ENCODE data around the gene TNFSF13B.
"Not testable (repeated sequence)": the region's sequence is repeated elsewhere in the genome, so short reads cannot be mapped to it uniquely, and the experiment has no call there.

TNFSF13B gene

DNA sequence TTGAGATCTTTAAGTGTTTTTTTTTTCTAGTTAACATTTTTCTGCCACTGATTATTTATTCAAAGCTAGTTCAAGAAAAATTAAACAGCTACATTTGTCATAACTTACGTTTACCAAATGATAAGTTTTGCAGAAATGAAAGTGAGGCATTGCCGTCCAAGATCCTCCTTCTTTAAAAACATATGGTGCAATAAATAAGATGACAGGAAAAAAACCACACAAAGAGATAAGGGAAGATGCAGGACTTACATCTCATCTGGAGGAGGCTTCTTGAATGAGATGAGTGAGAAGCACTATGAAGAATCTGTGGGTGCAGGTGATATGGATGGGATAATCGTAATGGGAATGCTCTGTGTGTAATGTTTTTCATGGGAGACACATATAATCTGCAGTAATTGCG is 12.4 kb downstream of the TNFSF13B start:
- no peak for DNase-seq

DNA sequence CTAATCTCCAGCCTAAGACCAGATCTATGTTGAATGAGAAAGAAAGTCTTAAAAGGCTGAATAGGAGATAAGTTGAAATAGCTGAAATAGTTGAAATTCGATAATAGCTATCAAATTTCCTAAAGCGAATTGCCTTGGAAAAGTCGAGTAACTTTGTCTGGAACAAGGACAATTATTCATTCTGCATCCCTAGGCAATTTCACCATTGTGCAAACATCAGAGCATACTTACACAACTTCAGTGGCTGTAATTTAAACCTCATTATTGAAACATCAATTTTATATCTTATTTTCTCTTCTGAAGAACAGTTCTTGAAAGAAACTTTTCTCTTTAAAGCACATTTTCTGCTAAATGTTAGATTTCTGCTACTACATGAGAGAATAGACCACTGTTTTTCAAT is 13.6 kb downstream of the TNFSF13B start:
- DNase-seq: no peak

DNA sequence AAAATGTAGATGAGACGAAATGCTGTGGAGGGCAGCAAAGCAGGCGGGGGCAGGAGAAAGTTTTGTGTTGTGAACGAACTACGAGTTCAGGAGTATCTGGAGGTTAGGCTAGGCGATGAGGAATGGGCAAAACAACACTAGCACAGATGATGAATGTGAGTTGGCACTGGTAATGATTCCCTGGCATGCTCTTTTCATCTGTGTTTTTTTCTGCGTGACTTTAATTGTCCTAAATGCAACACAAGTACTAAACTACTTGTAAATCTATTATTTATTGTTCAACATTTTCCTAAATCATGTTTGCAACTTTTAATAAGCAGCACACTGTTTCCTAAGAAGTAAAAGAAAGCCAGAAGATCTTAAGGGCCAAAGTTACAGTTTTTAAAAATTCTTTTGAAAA is 19.2 kb downstream of the TNFSF13B start:
- no peak for DNase-seq

DNA sequence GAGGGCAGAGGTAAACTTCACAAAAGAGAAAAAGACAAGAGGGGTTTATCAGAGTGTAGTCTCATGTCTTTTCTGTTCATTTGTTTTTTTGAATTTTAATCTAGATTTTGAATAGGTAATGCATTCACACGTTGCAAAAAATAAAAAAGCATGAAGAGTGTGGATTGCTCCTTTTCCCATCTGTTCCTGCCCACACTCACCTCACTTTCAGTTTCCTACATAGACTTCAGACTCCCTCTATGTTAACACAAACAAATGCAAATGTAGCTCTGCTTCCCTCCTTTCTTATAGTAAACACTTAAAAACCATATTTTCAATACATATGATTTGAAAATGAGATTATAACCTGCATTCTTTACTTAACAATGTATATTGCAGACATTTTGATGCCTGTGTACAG is 20.3 kb downstream of the TNFSF13B start:
- no peak for DNase-seq

DNA sequence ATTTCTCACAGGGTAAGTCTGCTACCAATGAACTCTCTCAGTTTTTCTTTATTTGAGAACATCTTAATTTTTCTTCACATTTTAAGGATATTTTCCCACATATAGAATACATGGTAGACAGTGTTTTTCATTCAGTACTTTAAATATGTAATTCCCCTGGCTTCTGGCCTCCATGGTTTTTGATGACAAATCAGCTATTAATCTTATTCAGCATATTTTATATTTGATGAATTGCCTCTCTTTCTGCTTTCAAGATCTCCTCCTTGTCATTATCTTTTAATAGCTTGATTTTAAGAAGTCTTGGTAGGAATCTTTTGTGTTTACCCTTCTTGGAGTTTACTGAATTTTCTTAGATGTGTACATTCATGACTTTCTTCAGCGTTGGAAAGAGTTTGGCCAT is 27.6 kb downstream of the TNFSF13B start:
- no peak for DNase-seq

DNA sequence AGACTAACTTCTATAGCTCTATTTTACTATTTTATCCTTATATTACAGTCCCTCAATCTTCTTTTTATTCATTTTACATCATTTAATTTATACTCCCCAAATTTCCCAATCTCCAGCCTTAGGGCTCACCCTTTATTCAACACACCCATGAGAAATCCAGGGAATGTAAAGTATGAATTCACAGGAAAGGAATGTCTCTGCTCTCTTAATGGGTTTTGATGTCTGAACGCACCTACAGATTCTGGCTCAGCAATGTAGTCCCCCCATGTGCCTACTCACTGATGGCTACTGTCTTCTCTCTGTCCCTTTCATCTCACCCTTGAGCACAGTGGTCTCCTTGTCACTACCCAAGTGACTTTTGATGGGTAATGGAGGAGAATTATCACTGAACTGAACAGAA is 32.8 kb downstream of the TNFSF13B start:
- no peak for DNase-seq

DNA sequence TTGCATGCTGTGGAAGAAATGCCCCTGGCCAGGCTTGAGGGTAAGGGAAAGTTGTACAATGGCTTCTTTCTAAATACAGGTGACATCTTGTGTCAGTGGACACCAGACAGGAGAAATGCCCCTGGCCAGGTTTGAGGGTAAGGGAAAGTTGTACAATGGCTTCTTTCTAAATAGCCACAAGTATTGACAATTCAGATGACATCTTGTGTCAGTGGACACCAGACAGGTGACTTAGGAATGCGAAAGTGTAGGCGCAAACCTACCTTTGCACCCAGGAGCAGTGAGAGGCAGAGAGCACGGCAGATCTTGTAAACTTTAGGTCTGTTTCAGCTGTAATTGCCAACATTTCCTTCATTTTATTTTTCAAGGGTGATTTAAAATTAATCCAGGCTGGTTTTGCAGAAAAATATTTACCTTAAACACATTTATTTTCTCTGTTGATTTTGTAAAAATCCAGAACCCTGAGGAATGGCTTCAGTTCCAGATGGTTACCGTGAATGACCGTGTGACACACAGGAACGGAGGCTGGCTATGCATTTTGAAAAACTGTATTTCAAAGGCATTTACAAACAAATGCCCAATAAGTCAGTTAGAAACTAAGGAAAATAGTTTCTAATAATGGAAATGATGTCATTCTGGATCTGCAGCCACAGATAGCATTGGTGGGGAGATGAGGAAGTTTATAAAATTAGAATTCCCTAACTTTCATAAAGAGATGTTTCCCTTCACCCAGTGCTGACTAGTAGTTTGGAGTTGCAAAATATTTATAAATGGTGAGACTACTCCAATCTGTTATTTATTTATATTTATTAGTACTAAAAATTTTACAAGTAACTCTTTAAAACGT is 34.9 kb downstream of the TNFSF13B start:
- no peak for DNase-seq

DNA sequence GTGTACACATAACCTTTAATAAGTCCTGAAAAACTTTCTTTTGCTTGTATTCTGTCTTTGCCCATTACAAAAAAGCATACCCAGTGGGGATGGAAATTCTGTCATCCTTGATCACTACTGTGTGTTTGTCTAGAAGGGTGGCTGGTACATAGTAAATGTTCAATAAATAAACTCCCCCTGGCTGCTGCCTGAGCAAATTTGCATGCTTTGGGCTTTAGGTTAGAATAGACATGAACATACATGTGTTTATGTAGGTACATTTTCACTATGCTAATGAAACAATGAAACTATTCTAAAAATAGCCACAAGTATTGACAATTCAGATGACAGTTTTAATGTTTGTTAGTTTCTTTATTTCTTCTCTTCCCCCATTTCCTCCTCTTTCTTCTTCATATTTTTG is 36.1 kb downstream of the TNFSF13B start:
- no peak for DNase-seq

DNA sequence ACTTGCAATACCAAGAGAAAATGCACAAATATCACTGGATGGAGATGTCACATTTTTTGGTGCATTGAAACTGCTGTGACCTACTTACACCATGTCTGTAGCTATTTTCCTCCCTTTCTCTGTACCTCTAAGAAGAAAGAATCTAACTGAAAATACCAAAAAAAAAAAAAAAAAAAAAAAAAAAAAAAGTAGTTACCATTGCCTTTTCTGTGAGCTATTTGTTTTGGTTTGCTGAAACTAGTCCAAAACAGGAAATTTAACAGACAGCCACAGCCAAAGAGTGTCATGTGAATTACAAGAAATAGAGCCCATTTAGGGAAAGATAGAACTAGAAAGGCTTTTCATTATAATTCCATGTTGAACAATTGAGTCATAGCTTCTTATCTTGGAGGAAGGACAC is 37.3 kb downstream of the TNFSF13B start:
- no peak for DNase-seq

DNA sequence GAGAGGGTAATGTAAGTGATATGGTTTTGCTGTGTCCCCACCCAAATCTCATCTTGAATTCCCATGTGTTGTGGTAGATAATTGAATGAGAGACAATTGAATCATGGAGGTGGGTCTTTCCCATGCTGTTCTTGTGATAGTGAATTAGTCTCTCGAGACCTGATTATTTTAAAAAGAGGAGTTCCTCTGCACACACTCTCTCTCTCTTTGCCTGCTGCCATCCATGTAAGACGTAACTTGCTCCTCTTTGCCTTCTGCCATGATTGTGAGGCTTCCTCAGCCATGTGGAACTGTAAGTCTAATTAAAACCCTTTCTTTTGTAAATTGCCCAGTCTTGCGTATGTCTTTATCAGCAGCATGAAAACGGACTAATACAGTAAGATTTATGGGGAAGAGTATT is 42.1 kb downstream of the TNFSF13B start:
- DNase-seq: not testable (repeated sequence)

DNA sequence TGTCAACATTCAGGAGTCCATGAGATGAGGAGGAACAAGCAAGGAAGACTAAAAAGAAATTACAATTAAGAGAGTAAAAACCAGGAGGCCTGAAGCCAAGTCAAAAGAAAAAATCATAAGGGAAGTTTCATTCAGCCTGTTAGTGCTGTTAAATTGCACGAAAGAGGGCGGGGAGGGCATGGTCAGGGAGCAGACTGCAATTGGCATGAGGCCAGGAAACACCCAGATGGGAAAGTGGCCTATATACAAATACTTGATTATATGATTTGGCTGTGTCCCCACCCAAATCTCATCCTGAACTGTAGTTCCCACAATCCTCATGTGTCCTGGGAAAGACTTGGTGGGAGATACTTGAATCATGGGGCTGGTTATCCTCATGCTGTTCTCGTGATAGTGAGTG is 43.9 kb downstream of the TNFSF13B start:
- DNase-seq: no peak

DNA sequence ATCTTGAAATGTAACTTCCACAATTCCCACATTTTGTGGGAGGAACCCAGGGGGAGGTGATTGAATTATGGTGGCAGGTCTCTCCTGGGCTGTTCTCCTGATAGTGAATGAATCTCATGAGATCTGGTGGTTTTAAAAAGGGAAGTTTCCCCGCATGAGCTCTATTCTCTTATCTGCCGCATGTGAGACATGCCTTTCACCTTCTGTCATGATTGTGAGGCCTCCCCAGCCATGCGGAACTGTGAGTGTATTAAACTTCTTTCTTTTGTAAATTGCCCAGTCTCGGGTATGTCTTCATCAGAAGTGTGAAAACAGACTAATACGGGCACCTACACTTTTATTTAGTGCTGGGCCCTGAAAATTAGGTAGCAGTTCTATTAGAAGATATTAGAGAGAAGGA is 45.8 kb downstream of the TNFSF13B start:
- DNase-seq: no peak

DNA sequence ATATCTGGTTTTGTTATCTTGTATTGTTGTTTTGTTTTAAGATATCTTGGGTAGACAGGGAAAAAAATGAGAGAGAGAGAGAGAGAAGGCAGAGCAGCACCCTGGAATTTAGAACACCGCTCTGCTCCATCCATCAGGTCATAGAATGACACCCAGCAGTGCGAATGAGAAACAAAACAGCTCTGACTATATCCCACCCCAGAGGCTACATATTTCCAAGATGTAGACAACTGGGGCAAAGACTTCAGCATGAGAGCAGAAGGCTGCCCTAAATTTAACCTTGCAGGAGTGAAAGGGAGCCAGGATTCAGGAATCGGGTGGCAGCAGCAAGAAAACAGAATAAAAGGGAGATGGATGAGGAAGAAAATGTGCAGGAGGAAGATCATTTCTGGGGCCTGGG is 46.5 kb downstream of the TNFSF13B start:
- no peak for DNase-seq

DNA sequence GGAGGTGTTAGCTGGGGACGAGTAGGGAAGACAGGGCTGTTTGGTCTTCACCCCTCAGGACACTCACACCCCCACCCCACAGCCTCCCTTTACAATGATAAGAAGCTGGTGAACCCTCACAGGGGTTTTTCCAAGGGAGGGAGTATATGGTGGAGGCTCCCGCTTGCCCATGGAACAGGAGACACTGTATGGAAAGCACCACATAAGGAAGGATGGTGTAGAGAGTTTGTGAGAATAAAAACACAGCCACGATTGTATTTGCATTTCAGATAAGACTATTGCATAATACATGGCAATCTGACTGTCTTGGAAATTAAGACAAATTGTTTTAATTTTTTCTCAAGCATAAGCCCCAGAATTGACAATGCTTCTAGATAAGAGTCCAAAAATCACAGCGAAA is 46.9 kb downstream of the TNFSF13B start:
- no peak for DNase-seq

DNA sequence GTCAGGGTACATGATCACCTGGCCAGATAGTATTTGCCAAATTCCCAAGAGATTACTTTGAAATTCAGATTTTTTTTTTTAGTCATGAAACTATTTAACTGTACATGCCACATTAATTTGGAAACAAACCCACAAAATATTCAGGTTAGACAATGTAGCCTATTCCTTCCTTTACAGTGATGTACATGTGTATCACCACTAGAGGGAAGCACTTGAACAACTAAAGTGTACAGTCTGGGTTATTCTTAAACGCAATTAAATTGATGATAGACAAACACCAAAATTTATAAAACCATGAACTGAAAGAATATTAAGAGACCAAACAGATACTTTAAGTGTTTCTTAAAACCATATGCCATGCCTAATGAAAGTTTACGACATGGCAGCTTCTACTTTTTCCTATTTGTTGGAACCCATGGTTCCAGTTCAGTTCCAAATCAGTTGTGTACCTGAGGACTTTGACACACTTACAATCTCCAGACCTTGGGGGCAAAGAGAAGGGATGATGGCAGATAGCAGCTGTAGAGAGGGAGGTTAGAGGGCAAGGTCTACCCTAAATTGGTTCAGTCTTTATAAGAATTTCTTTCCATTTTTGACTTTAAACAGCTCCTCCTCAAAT is 52.8 kb downstream of the TNFSF13B start:
- DNase-seq: peak; percentile 38

DNA sequence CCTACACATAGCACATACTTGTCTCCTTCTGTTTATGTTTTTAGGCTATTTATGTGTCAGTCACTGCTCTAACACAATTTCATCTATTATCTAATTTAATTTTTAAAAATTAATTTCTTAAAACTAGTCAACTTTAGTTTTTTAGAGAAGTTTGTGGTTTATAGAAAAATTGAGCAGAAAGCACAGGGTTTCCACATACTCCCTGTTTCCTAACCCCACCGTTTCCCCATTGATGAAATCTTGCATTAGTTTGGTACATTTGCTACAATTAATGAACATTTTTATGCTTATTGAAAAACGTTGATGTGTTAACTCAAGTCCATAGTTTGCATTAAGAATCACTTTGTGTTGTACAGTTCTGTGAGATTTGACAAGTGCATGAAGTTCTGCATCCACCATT is 53.5 kb downstream of the TNFSF13B start:
- no peak for DNase-seq

DNA sequence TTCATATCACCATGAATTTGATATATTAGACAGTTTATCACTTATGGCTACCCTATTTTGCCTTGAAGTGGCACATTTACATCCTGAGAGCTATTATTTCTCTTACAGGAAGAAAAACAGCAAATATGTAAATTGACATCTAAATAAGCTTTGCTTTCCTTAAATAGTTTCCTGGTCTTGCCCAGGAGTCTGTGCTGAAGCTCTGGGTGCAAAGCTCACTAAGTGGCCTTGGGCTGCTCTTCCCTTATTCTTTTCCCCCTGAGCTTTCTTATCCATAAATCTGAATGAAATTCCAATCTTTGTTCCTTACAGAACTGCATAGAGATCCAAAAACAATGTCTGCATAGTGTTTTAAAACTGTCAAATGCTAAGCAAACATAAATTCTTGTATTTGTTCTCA is 56.3 kb downstream of the TNFSF13B start:
- DNase-seq: no peak

DNA sequence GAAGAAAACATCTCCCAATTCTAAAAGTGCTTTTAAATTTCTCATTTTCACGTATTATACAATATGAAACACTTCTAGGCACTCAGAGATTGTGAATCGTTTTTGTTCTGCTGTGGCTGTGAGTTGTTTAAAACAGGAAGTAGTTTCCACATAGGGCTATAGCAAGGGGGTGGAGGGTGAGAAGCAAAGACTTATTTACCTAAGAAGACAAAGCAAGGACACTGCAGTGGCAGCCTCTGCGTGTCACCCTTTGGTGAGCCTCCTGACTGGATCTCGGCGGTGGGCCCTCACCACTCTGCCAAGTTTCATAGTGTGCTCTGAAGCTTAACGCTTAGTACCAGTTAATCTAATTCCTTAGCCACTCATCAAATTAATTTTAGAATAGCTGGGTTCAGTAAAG is 56.8 kb downstream of the TNFSF13B start:
- no peak for DNase-seq

DNA sequence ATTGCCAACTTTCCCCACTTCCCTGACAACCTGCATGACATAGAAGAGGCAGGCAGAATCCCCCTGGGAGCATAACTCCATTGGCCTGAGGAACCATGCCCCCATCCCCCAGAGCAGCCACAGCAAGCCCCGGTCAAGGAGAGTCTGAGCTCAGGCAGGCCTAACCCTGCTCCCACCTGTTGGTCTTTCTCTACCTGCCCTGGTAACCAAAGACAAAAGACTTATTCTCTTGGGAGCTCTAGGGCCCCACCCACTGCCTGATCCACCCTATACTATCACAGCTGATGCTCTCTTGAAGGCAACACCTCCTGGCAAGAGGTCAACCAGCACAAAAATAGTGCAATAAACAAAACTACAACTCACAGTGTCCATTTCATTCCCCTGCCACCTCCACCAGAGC is 59.3 kb downstream of the TNFSF13B start:
- no peak for DNase-seq

DNA sequence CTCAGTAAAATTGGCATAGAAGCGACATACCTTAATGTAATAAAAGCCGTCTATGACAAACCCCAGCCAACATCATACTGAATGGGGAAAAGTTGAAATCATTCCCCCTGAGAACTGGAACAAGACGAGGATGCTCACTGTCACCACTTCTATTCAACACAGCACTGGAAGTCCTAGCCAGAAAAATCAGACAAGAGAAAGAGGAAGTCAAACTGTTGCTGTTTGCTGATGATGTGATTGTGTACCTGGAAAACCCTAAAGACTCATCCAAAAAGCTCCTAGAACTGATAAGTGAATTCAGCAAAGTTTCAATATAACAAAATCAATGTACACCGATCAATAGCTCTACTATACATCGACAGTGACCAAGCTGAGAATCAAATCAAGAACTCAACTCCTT is 63.3 kb downstream of the TNFSF13B start:
- DNase-seq: no peak

DNA sequence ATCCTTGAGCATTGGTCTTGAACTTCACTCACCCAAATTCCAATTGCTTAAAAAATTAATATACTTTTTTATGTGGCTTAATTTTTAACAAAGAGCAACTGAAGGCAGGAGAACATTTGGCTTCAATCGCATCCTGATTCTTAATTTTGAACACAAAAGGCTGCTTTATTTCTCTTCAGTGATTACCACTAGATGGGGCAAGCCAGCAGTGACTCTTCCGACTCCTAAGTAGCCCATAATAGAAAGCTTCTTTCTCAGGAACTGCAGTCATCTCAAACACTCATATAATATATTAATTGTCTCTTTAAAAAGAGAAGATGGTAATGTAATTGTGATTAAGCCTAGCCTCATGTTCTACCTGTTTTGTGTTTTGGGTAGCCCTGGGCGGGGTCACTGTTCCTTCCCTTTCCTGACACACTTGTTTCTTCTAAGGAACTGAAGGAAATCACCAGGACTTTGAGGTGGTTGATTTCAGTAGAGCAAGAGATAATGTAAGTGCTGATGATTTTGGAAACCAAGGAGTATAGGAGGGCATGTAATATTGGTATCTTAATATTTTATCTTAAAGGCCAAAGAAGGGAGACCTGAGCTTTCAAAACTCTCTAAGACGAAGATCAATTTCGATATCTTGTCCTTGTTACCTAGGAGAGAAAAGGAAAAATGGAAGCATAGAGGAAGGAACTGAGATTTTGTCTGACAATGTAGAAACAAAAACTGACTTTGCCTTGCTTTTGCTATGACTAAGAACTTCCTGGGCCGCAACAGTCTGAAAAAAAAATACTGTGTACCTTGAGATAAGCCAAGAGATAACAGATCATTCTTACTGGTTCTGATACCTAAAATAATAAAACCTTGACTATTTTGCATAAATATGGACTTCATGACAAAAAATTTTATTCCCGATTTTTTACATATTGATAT is 73.1 kb downstream of the TNFSF13B start:
- peak; percentile 22 for DNase-seq

DNA sequence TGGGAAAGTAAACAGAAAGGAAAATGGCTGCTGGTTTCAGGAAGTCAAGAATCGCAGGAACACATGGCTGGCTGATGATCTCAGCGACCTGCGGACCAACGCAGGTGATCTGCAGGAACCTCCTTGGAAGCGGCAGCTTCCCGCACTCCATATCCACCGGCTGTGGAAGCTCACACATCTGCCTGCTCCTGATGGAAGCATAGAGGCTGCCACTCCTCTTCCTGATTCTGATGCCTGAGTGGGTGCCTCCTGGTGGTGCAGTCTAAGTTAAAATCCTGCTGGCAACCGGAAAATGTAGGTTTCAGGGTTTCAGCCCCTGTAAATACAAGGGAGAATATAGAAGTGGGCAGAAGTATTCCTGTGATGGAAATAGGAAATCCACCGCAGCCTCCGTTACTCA is 75.5 kb downstream of the TNFSF13B start:
- DNase-seq: no peak

DNA sequence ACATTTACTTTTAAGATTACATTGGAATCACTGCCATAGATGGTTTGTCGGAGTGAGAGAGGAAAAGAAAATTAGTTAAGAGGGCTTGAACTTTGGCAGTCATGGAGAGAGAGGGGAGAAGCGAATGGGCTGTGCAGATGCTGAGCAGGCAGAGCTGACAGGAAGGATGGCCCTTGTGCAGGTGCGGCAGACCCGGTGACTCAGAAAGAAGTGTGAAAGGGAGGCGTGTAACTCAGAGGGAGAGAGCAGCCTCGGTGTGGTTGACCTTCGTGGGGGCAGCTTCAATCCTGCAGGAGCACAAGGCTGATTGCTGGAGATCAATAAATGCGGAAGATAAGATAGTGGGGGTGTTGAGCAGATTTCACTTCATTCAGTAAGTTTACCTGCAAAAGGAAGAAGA is 76.9 kb downstream of the TNFSF13B start:
- no peak for DNase-seq
